Fibroblast of skin of left biceps (primary cell): ENCODE measurements around the gene ARHGAP33.
"Not testable (repeated sequence)": the region's sequence is repeated elsewhere in the genome, so short reads cannot be mapped to it uniquely, and the experiment has no call there.

Source experiments
- DNase-seq, 2 experiments: peaks; one replicate each; pipeline ENCODE4 v3.0.0-alpha.2; 2013; ENCODE audit warnings: low read depth in 2 of 2

The ARHGAP33 gene

DNA sequence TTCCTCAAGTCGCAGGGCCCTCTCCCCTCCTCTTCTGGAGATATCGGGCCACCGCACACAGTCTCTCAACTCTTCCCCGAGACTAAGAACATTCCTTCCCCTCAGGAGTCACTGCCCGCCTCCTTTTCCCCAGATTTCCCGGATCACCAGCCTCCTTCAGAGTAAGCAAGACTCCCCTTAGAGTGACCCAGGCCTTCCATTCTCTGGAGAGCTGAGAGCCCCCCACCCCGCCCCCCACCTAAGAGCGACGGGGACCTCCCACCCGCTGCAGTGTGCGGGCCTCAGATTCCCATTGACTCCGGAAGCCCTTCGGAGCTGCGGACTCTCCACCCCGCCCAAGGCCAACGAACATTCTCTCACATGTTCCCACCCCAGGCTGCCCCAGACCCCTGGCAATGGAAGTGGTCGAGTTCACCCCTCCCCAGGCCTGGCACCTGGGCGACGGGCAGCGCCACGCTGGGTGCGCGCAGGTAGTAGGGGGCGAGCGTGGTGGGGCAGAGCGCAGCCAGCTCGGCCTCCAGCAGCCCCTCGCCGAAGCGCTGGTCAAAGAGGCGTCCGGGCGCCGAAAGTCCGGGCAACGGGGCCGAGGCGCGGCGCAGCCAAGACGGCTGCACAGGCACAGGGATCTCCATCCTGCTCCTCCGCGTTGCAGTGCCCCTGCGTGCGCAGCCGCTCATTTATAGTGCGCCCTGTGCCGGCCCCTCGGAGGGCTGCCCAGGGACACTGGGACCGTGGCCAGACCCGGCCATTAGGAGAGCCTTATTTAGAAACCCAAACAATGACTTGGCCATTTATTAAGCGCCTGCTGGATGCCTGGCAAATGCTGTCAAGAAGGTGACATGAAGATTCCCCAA lies 18.8 kb upstream of the ARHGAP33 start, which contains the start of gene HSPB6:
Gene HSPB6, minus strand, starts transcription at position 653 of the 854 bp plus-strand sequence. Its CDS starts 21 bp downstream, at position 632.
- DNase-seq, result no peak

DNA sequence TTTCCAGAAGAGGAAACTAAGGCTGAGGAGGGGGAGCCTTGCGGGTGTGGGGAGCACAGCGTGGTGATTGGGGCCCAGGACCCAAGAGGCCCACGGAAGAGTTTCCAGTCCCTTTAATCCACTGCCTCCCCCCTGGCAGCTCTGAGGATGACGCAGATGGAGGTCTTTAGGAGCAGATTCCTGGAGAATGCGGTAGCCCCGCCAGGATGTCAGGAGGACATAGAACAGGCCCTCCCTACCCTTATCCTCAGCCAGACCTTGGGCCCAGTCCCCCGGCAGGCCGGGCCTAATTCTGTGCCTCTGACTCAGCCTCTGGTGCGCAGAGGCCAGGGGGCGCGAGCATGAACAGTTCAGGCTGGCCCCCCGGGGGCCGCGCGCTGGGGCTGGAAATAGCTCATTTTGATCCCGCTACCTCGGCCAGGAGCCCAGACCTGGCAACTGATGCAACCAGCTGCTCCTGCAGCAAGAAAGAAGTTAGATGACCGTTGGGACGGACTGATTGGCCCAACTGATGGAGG lies 18.1 kb upstream of the ARHGAP33 start:
- DNase-seq, result peak; percentile 81 to 82

DNA sequence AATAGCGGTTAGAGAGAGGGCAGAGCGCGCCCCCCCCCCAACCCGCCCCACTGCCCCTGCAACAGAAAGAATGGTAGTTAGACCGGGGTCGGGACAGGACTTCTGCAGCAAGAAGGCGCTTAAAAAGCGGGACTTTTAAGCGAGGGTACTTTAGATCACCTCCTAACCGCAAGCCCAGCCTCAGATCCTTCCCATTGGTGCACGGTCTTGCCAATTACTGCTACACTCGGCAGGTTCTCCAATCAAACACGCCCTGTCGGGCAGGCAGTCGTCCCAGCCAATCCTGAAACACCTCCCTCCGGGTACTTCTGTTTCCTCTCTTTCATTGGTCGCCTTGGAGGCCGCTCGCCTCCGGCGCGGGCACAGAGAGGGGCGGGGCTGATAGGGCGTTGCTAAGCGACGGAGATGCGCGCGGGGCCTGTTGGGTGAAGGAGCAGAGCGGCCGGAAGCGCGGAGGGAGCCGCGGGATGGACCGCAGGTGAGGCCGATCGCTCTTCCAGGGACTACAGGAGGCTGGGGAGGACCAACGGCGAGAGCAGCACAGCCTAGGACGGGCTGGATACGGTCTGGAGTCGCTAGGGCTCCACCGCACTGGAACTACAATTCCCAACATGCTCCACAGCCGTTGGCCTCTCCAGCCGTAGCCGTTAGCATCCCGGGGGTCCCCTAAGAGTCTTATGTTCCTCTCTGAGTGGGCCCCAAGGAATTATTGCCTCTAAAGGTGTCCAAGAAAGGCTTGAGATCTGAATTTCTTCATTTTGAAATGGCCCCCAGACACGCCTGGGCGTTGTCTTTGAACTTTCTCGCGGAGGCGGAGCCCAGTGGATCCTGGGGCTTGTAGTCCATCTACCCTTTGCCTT lies 17.4 kb upstream of the ARHGAP33 start, which contains the start of gene PROSER3:
Gene PROSER3, plus strand, starts transcription at position 428 of the 860 bp plus-strand sequence. Its CDS starts 40 bp downstream, at position 468.
- DNase-seq, result peak; percentile 99 to 100

DNA sequence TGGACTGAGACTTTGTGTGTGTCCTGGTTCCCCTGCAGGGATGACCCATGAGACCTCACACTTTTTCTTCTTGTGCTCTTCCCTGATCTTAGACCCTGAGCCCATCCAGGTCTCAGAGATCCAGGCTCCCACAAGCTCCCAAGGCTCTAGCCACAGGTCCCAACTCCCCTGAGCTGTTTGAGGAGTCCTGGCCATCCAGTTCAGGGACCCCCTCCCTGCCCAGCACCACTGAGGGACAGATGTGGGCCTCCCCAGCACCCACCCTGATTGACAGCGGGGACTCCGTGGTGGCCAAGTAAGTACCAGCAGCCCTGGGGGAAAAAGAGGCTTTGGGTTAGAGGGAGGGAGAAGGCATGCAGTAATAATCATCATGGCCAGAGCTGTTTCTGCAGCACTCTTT lies 15.7 kb upstream of the ARHGAP33 start:
- DNase-seq, result no peak

- DNase-seq, result no peak
Measured at GRCh38 chr19:35760711-35761349, 14.5 kb upstream of the ARHGAP33 start.

GRCh38 chr19:35764432-35765315 lies 10.7 kb upstream of the ARHGAP33 start:
- DNase-seq, result no peak

- DNase-seq, result no peak
Measured at GRCh38 chr19:35766571-35767104, 8.7 kb upstream of the ARHGAP33 start.

DNA sequence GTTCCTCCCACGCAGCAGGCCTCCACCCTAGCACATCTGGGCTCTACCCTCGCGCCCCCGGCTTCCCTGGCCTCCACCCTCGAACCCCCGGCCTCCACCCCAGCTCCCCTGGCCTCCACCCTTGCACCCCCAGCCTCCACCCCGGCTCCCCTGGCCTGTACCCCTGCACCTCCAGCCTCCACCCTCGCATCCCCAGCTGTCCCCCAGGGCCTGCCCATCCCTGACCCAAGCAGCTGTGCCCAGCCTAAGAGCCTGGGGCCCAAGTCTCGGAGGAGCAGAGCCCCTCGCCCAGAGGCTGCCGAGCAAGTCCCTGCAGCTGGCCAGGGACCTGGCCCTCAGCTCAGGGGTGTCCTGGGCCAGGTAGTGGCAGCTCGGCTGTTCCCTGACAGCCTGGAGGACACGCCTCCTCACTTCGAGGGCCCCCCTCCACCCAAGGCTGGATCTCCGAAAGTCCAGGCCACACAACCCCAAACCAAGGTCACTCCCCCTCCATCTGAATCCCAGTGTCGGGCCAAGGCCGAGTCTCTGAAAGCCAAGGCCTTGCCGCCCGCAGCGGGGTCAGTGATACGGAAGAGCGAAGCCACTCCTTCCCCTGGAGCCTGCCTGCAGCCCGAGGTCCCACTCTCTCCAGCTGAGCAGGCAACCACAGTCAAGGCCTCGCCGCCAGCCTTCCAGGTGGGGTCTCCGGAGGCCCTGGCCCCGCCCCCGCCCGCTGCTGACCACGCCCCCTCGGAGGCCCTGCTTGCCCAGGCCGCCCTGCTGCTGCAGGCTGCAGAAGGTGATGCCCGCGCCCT lies 7.9 kb upstream of the ARHGAP33 start:
- no peak for DNase-seq

DNA sequence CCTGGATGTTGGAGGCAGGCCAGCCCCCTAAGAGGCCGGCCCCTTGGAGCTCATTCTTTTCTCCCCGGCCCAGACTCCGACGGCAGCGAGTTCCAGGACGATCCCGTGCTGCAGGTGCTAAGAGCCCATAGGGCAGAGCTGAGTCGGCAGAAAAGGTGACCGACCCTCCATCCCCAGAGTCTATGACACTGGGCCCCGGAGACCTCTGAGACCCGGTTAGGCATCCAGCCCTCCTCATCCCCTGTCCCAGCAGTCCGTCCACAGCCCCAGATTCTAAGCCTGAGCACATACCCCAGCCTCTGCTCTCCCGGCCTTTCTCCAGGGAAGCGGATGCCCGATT lies 7.3 kb upstream of the ARHGAP33 start:
- no peak for DNase-seq

- DNase-seq, result not testable (repeated sequence)
Measured at GRCh38 chr19:35772362-35772761, 3.0 kb upstream of the ARHGAP33 start.

- DNase-seq, result no peak
Measured at GRCh38 chr19:35773020-35773806, 2.2 kb upstream of the ARHGAP33 start.

DNA sequence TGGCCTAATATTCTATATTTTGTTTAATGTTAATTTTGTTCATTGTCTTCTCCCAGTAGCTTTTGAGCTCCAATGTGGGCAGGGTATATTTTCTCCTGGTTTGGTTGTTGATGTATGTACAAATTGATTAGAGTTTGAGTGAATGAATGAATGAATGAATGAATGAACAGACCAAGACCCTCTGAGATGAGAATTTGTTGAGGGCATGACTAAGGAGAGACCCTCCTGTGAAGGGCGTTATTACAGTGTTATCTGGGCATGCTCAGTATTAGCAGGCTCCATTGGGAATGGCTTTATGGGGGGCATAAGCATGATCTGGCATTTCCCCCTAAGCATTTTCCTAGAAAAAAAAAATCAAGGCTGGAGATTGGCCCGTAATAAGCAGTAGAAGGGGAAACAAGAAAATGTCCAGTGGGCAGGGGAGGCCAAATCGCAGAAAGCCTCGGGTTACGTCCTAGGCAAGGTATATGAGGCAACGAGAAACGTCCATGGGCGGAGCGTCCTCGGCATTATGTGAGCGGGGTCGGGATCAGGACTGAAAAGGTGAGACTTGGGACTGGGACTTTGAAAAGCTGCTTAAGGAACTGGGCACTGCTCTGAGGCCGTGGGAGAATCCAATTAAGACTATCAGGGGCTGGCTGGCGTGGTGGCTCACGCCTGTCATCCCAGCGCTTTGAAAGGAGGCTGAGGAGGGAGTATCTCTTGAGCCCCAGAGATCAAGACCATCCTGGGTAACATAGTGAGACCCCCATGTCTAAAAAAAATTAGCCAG lies 904 bp upstream of the ARHGAP33 start:
- DNase-seq, result no peak

DNA sequence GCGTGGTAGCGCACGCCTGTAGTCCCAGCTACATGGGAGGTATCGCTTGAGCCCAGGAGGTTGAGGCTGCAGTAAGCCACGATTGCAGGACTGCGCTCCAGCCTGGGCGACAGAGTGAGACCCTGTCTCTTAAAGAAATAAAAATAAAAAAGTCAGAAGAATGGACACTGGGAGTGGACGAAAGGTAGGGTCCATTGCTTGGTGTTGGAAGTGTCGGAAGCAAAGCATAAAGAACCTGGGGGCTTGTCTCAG lies 392 bp upstream of the ARHGAP33 start:
- DNase-seq, result no peak

DNA sequence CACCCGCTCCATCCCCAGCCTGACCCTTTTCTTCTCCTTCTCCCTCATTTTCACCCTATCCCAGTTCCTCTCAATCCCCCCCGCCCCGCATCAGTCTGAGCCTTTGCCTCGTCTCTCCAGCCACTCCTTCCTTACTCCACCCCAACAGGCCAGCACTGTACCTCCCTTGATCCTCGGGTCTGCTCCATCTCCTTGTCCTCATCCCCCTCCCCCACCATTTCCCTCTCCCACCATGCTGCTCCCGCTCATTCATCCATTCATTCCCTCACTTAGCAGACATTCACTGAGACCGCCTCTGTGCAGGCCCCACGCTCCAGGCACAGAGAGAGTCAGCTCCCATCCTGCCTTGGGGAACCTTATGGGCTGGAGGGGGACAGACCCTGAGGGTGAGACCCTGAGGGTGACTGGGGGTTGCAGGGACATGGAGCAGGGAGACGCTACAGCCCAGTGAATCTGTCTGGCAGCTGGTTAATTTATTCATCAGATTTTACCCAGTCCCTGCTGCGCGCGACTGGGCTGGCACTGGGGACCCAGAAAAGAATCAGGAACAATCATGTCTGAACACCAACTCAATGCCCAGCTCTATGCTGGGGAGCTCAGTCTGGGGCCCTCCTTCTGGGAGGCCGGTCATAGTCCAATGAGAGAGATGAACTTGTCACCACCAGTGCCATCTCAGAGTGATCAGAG lies 881 bp downstream of the ARHGAP33 start:
- DNase-seq, result no peak

DNA sequence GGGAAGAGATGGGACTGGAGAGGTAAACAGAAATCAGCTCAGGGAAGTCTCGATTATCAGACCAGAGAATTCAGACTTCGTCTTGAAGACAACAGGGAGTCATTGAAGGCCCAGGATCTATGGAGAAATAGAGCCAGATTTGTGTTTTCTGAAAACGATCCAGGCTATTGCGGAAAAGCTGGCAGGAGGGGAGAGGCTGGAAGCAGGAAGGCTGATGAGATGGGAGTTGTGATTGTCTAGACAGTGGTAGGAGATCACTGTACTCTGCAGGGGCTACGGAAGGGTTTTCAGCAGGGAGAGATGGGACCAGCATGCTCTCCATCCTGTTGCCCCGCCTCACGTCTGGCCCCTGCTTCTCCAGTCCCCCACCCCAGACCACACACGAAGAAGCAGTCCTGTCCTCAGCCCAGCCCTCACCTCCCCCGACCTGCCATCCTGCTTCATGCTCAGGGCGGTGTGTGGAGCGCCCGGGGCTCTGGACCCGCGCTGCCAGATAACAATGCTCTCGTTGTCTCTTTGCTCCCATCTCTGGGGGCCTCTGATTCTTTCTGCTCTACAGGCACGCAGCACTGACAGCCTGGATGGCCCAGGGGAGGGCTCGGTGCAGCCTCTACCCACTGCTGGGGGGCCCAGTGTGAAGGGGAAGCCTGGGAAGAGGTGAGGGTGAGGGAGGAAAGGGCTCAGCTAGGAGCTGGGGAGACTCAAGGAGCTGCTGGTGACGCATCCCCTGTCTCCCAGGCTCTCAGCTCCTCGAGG lies 1.9 kb downstream of the ARHGAP33 start:
- no peak for DNase-seq

DNA sequence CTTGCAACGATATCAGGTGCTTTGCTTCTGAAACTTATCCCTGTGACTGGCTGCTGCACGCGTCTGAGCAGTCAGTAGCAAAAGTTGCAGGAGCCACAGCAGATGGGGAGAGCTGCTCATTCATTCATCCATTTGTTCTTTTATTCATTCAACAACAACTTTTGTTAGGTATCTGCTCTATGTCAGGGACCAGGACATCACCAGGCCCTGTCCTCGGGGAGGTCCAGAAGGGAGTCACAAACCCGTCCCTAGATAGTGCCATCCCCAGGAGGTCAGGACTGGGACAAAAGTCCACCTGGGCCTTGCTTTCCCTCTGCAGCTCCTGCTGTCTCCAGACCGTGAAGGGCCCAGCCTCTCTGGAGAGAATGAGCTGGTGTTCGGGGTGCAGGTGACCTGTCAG lies 2.6 kb downstream of the ARHGAP33 start:
- DNase-seq, result no peak

- DNase-seq, result no peak
Measured at GRCh38 chr19:35779033-35779432, 3.7 kb downstream of the ARHGAP33 start.
